H1 (cell line): ENCODE data around the gene NMT1. TPM values are rescaled to one million over a fixed set of nuclear protein-coding genes. Genes with fewer than 3 reads are reported as not detected.

Source experiments
- CTCF ChIA-PET: fragments of 300-600 bp; sonication (Branson Sonifier 250); formaldehyde crosslinking; loops from one replicate; lab custom pipeline; 2021; ENCODE audit not compliant: partially characterized antibody; lab: Charles Lee
- POLR2A ChIA-PET: fragments of 300-600 bp; sonication (Branson Sonifier 250); formaldehyde crosslinking; loops from one replicate; lab custom pipeline; 2021; ENCODE audit warnings: inconsistent platforms; ENCODE audit not compliant: partially characterized antibody; lab: Charles Lee
- DNase-seq, 2 experiments: peaks; one replicate each; pipeline versions ENCODE4 v3.0.0 to v3.0.0-alpha.2; 2010 to 2022; ENCODE audit warnings: low spot score in 2 of 2, low read depth in 1 of 2, mixed read lengths in 1 of 2
- FAIRE-seq: peaks from 2 replicates; lab custom pipeline; 2011; peaks lifted over from hg19 to GRCh38; lab: Jason Lieb, UNC
- H2AFZ ChIP-seq: 2 replicates; pipeline ENCODE4 v1.8.1; 2012; ENCODE audit warnings: low read length, inconsistent platforms
- H2AK5ac ChIP-seq: 2 replicates; pipeline ENCODE4 v1.6.1; 2013; ENCODE audit warnings: low read depth, low read length
- H2BK120ac ChIP-seq: replicated peaks from 2 replicates; pipeline ENCODE3; 2013; ENCODE audit warnings: low read depth, low read length, inconsistent platforms
- H2BK12ac ChIP-seq: 2 replicates; pipeline ENCODE4 v1.6.1; 2013; ENCODE audit warnings: low read depth, low read length
- H2BK15ac ChIP-seq: 2 replicates; pipeline ENCODE4 v1.6.1; 2013; ENCODE audit warnings: low read length
- H2BK20ac ChIP-seq: 2 replicates; pipeline ENCODE4 v1.6.1; 2013; ENCODE audit warnings: low read length
- H2BK5ac ChIP-seq: 2 replicates; pipeline ENCODE4 v1.6.1; 2013; ENCODE audit warnings: low read depth, low read length
- H3K14ac ChIP-seq: 2 replicates; pipeline ENCODE4 v1.6.1; 2013; ENCODE audit warnings: inconsistent platforms; ENCODE audit not compliant: insufficient read length
- H3K18ac ChIP-seq: 2 replicates; pipeline ENCODE4 v1.6.1; 2013; ENCODE audit warnings: low read length; ENCODE audit errors: extremely low read depth
- H3K23ac ChIP-seq: 2 replicates; pipeline ENCODE4 v1.6.1; 2013; ENCODE audit warnings: inconsistent platforms; ENCODE audit not compliant: insufficient read length
- H3K23me2 ChIP-seq: 2 replicates; pipeline ENCODE4 v1.6.1; 2013; ENCODE audit warnings: low read depth, low read length
- H3K27ac ChIP-seq: 2 replicates; pipeline ENCODE4 v1.6.1; 2011; ENCODE audit warnings: low read depth, low read length, inconsistent platforms
- H3K27me3 ChIP-seq, 4 experiments: replicated peaks in 1 of 4; 1 replicate in 1 of 4; 2 replicates in 3 of 4; pipeline versions ENCODE4 v1.6.1 to v1.8.1; 2011 to 2013; ENCODE audit warnings: low read length in 3 of 4, mild to moderate bottlenecking in 3 of 4, inconsistent platforms in 2 of 4, mixed read lengths in 2 of 4, moderate library complexity in 1 of 4; ENCODE audit not compliant: control insufficient read depth in 3 of 4, insufficient read depth in 3 of 4; ENCODE audit errors: extremely low read depth in 1 of 4
- H3K36me3 ChIP-seq, 4 experiments: 2 replicates each; pipeline versions ENCODE4 v1.6.1 to v1.8.1; 2011 to 2013; ENCODE audit warnings: mild to moderate bottlenecking in 4 of 4, low read length in 3 of 4, moderate library complexity in 2 of 4, control low read depth in 1 of 4, inconsistent platforms in 1 of 4; ENCODE audit not compliant: insufficient read depth in 4 of 4, control insufficient read depth in 2 of 4
- H3K4ac ChIP-seq: replicated peaks from 2 replicates; pipeline ENCODE3; 2013; ENCODE audit warnings: low read length, low read depth, mixed read lengths, inconsistent platforms; ENCODE audit not compliant: insufficient read length
- H3K4me1 ChIP-seq, 4 experiments: replicated peaks in 1 of 4; 1 replicate in 1 of 4; 2 replicates in 3 of 4; pipeline versions ENCODE4 v1.6.1 to v1.8.1; 2011 to 2013; ENCODE audit warnings: low read length in 3 of 4, inconsistent platforms in 2 of 4, mixed read lengths in 1 of 4; ENCODE audit not compliant: insufficient read depth in 4 of 4, control insufficient read depth in 3 of 4
- H3K4me2 ChIP-seq, 2 experiments: 2 replicates each; pipeline versions ENCODE4 v1.6.1 to v1.8.1; 2011 to 2013; ENCODE audit warnings: low read depth in 2 of 2, low read length in 2 of 2, control low read depth in 1 of 2, inconsistent platforms in 1 of 2, mild to moderate bottlenecking in 1 of 2; ENCODE audit not compliant: insufficient read depth in 1 of 2
- H3K4me3 ChIP-seq, 4 experiments: fragments of 200-600, 300-600 bp in 1 of 4; sonication (generic), shearing (Covaris generic), sonication (Bioruptor Twin) in 1 of 4; 2 replicates each; pipeline versions ENCODE4 v1.5.1 to v1.8.1; 2011 to 2016; ENCODE audit warnings: low read length in 4 of 4, low read depth in 3 of 4, control low read depth in 2 of 4, inconsistent platforms in 2 of 4, mild to moderate bottlenecking in 2 of 4, mixed read lengths in 1 of 4, moderate library complexity in 1 of 4; ENCODE audit not compliant: insufficient read depth in 2 of 4; ENCODE audit errors: extremely low read depth in 1 of 4
- H3K56ac ChIP-seq: replicated peaks from 2 replicates; pipeline ENCODE3; 2013; ENCODE audit warnings: low read depth, mild to moderate bottlenecking, mixed read lengths, low read length, inconsistent platforms; ENCODE audit not compliant: insufficient read length
- H3K79me1 ChIP-seq: 2 replicates; pipeline ENCODE4 v1.6.1; 2013; ENCODE audit warnings: low read depth, low read length, control low read depth
- H3K79me2 ChIP-seq, 2 experiments: 2 replicates each; pipeline versions ENCODE4 v1.6.1 to v1.8.1; 2012 to 2013; ENCODE audit warnings: low read length in 2 of 2, mild to moderate bottlenecking in 2 of 2, inconsistent platforms in 1 of 2; ENCODE audit not compliant: insufficient read depth in 2 of 2, control insufficient read depth in 1 of 2
- H3K9ac ChIP-seq, 4 experiments: replicated peaks in 1 of 4; 1 replicate in 1 of 4; 2 replicates in 3 of 4; pipeline versions ENCODE4 v1.6.1 to v1.8.1; 2011 to 2013; ENCODE audit warnings: low read depth in 3 of 4, low read length in 3 of 4, control low read depth in 2 of 4, mild to moderate bottlenecking in 2 of 4, moderate library complexity in 2 of 4, inconsistent platforms in 1 of 4; ENCODE audit errors: extremely low read depth in 1 of 4
- H3K9me3 ChIP-seq, 2 experiments: 2 replicates each; pipeline versions ENCODE4 v1.6.1 to v1.8.1; 2012 to 2013; ENCODE audit warnings: mild to moderate bottlenecking in 2 of 2, moderate library complexity in 2 of 2, control low read depth in 1 of 2, inconsistent platforms in 1 of 2, low read depth in 1 of 2, low read length in 1 of 2, mixed read lengths in 1 of 2; ENCODE audit not compliant: insufficient read depth in 2 of 2
- H4K20me1 ChIP-seq, 2 experiments: replicated peaks in 1 of 2; 2 replicates each; pipeline versions ENCODE3 to v1.8.1; 2011 to 2013; ENCODE audit warnings: inconsistent platforms in 2 of 2, low read length in 2 of 2, mild to moderate bottlenecking in 1 of 2; ENCODE audit not compliant: insufficient read depth in 2 of 2, control insufficient read depth in 1 of 2
- H4K5ac ChIP-seq: 2 replicates; pipeline ENCODE4 v1.6.1; 2013; ENCODE audit warnings: low read length, low read depth, mixed read lengths, inconsistent platforms; ENCODE audit not compliant: insufficient read length
- H4K8ac ChIP-seq: 2 replicates; pipeline ENCODE4 v1.8.0; 2013; ENCODE audit warnings: mild to moderate bottlenecking, moderate library complexity, low read length, inconsistent platforms; ENCODE audit not compliant: insufficient read depth; ENCODE audit errors: extremely low read depth
- H4K91ac ChIP-seq: replicated peaks from 2 replicates; pipeline ENCODE3; 2013; ENCODE audit warnings: low read length, mixed read lengths, inconsistent platforms; ENCODE audit not compliant: insufficient read length
- CEBPB ChIP-seq: IDR thresholded peaks from 2 replicates; pipeline ENCODE4 v1.6.1; 2012; ENCODE audit warnings: low read depth, low read length
- whole genome bisulfite sequencing, 2 experiments: shearing (Covaris generic) in 1 of 2; methylation state at CpG; one replicate each; pipeline versions ENCODE4 v1.1.6 to v1.1.7; 2013 to 2015; ENCODE audit warnings: low lambda C conversion rate in 2 of 2, mixed read lengths in 2 of 2, inconsistent platforms in 1 of 2, low coverage in 1 of 2, missing lambda C conversion rate in 1 of 2; ENCODE audit not compliant: insufficient replicate concordance in 2 of 2, insufficient coverage in 1 of 2, insufficient read length in 1 of 2; ENCODE audit errors: extremely low coverage in 1 of 2, missing lambda C conversion rate in 1 of 2; 5-methylcytosine and 5-hydroxymethylcytosine counted together
- polyA plus RNA-seq, 7 experiments: library from polyadenylated mRNA; depleted of rRNA in 3 of 7; stranded (reverse) in 5 of 7; unstranded in 2 of 7; fragments of >200 nt in 5 of 7; fragments of 200-250 nt in 2 of 7; gene quantifications; 1 replicate in 5 of 7; 2 replicates in 1 of 7; 4 replicates in 1 of 7; pipeline versions ENCODE4 v1.2.1 to v1.2.3, GENCODE V29; 2011 to 2013; ENCODE audit warnings: missing spikeins in 2 of 7, mixed read lengths in 2 of 7
- total RNA-seq: library from RNA; stranded (reverse); fragmentation: NEBNext Ultra II Directional; extraction: Animal tissue kit (Norgen Biotek cat#: 25700); gene quantifications from 2 replicates; pipeline ENCODE4 v1.2.1, GENCODE V29; 2021
- TF ChIP-seq, protein P1 (sequence below): IDR thresholded peaks from 2 replicates; pipeline ENCODE4 v1.6.1; 2012; ENCODE audit warnings: low read length, inconsistent platforms
- TF ChIP-seq, protein P2 (sequence below): IDR thresholded peaks from 2 replicates; pipeline ENCODE4 v1.6.1; 2011; ENCODE audit warnings: low read depth, mild to moderate bottlenecking, low read length; ENCODE audit not compliant: insufficient read depth

The NMT1 gene
- total and polyA plus RNA-seq, 2 of the 8 experiments (the other 6 are each of a cell fraction or from before 2014, with no cell fraction given) = 42.9 to 149 TPM

DNA sequence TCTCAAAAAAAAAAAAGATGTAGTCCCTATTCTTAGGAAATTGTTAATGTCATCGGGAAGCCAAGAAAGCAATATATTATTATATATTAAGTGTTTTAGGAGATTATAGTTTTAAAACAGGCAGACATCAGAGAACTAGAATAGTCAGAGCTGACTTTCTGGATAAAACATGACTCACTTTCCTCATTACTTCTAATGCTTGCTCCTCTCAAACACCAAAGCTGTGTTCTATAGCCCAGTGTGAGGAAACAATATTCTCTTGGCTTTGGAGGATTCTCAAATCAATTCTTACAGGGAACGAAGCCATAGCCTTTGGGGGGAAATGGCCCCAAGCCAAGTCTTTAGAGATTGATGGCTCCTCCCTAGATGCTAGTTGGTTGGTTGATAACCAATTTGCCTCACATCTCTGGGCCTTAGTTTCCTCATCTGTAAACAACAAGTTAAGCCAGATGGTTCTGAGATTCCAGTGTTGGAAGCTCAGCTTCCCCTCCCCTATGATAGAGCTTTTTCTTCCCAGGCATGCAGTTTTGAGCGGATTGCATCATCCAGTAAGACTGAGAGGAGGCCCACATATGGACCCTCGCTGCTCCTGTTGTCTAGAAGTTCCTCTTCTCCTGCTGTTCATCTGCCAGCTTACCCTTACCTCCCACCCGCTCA is 12.4 kb downstream of the NMT1 start:
- Histone ChIP-seq H2BK20ac (no peak overlapping the region), H3K4me3 (no peak overlapping the region), H4K8ac (no peak overlapping the region), H2BK15ac (no peak overlapping the region; the same call in 1 of the 2 replicates), H4K91ac (no peak overlapping the region), H3K18ac (no peak overlapping the region; the same call in 1 of the 2 replicates), H2BK5ac (no peak overlapping the region; the same call in 1 of the 2 replicates), H3K27me3 (no peaks in the 10 kb centered on the region), H3K14ac (no peak overlapping the region), H2AK5ac (no peak overlapping the region), H4K20me1 (peaks cover 3% of the 10 kb centered on the region in 2 experiments), H3K79me1 (no peaks in the 10 kb centered on the region; the same call in 1 of the 2 replicates), H3K23me2 (no peaks in the 10 kb centered on the region), H3K23ac (no peak overlapping the region), H2BK12ac (0 out of 2 replicates have a peak overlapping the region, but pooled peaks have one; percentile 17), H3K9me3 (no peaks in the 10 kb centered on the region), H2AFZ (no peak overlapping the region), H3K56ac (no peak overlapping the region), H2BK120ac (no peak overlapping the region), H3K4me2 (no peak overlapping the region), H3K36me3 (peaks cover 2 to 25% (median 10%) of the 10 kb centered on the region in 4 experiments; a peak in 3 of 8 replicates)
- POLR2A ChIA-PET = interaction anchor here (0.7 to 2.4 kb wide), 3 partner anchors 12 to 47 kb away, joined by 3 to 13 read pairs (median 4); partner anchors contain the start of gene NMT1
- CTCF ChIA-PET = interaction anchor here (0.7 to 4.2 kb wide), 5 partner anchors 23 to 70 kb away, joined by 3 to 13 read pairs (median 4); no protein-coding TSS in a partner anchor
- WGBS, 2 experiments = 96% methylated on average over 5 of the region's 5 CpGs; no CpG with 5 or more reads in 1 of the 2 experiments
- no peak for FAIRE-seq
- DNase-seq = no peak
- TF ChIP-seq, protein P1, sequence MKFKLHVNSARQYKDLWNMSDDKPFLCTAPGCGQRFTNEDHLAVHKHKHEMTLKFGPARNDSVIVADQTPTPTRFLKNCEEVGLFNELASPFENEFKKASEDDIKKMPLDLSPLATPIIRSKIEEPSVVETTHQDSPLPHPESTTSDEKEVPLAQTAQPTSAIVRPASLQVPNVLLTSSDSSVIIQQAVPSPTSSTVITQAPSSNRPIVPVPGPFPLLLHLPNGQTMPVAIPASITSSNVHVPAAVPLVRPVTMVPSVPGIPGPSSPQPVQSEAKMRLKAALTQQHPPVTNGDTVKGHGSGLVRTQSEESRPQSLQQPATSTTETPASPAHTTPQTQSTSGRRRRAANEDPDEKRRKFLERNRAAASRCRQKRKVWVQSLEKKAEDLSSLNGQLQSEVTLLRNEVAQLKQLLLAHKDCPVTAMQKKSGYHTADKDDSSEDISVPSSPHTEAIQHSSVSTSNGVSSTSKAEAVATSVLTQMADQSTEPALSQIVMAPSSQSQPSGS = no peak
- TF ChIP-seq, protein P2, sequence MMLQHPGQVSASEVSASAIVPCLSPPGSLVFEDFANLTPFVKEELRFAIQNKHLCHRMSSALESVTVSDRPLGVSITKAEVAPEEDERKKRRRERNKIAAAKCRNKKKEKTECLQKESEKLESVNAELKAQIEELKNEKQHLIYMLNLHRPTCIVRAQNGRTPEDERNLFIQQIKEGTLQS = no peak
- TF ChIP-seq CEBPB = peak; percentile 40; the same call in 1 of the 2 replicates
- TF ChIP-seq, all 59 proteins: peak for 1
- Histone ChIP-seq H3K79me2 (peaks cover 0 to 67% of the 10 kb centered on the region in 2 experiments; a peak in 2 of 4 replicates), H4K5ac (no peak overlapping the region), H3K9ac (no peak overlapping the region), H3K27ac (no peak overlapping the region), H3K4me1 (no peaks in the 10 kb centered on the region), H3K4ac (no peak overlapping the region)
